B cell (primary cell): ENCODE measurements around the gene BEAN1. TPM values are rescaled to one million over a fixed set of nuclear protein-coding genes. Genes with fewer than 3 reads are reported as not detected.

Experiments used
- ATAC-seq: fragments of 200-7000 bp; cut with Tn5 transposase; one replicate; pipeline ENCODE4 v1.10.0; 2021; ENCODE audit warnings: low read depth, mild to moderate bottlenecking, moderate number of reproducible peaks, moderate library complexity
- CTCF ChIA-PET: fragments of 350-600 bp; sonication (Branson Sonifier 250); formaldehyde crosslinking; loops from one replicate; lab custom pipeline; 2021; ENCODE audit warnings: antibody characterized with exemption, inconsistent platforms; lab: Charles Lee
- POLR2A ChIA-PET: fragments of 350-600 bp; sonication (Branson Sonifier 250); formaldehyde crosslinking; loops from one replicate; lab custom pipeline; 2021; ENCODE audit warnings: antibody characterized with exemption; lab: Charles Lee
- DNase-seq: peaks from one replicate; pipeline ENCODE4 v3.0.0; 2013
- H2AFZ ChIP-seq: 2 replicates; pipeline ENCODE4 v1.6.1; 2012; ENCODE audit warnings: mild to moderate bottlenecking, low read depth, low read length; ENCODE audit not compliant: insufficient read depth, poor library complexity, severe bottlenecking
- H3K27ac ChIP-seq, 2 donors: 1 replicate in 1 of 2; 2 replicates in 1 of 2; pipeline ENCODE4 v1.5.1; 2012 to 2013; ENCODE audit warnings: low read length in 2 of 2, mild to moderate bottlenecking in 2 of 2, moderate library complexity in 1 of 2
- H3K27me3 ChIP-seq, 4 experiments: fragments of 200-600 bp in 1 of 4; sonication (generic) in 1 of 4; replicated peaks in 1 of 4; 1 replicate in 2 of 4; 2 replicates in 2 of 4; pipeline versions ENCODE4 v1.6.1 to v1.7.0; 2013 to 2016; ENCODE audit warnings: low read length in 3 of 4, mild to moderate bottlenecking in 2 of 4, mixed read lengths in 1 of 4, moderate library complexity in 1 of 4; ENCODE audit not compliant: insufficient read depth in 4 of 4, control insufficient read depth in 3 of 4; ENCODE audit errors: control extremely low read depth in 1 of 4
- H3K36me3 ChIP-seq, 2 experiments: replicated peaks in 1 of 2; 1 replicate in 1 of 2; 2 replicates in 1 of 2; pipeline versions ENCODE4 v1.6.1 to v1.7.1; 2013; ENCODE audit warnings: low read length in 1 of 2; ENCODE audit not compliant: insufficient read depth in 2 of 2, control insufficient read depth in 1 of 2; ENCODE audit errors: control extremely low read depth in 1 of 2, extremely low read depth in 1 of 2
- H3K4me1 ChIP-seq, 2 donors: fragments of 200-600 bp in 1 of 2; sonication (generic) in 1 of 2; 1 replicate in 1 of 2; 2 replicates in 1 of 2; pipeline versions ENCODE4 v1.5.1 to v1.6.1; 2013 to 2017; ENCODE audit warnings: low read length in 2 of 2; ENCODE audit not compliant: control insufficient read depth in 2 of 2, insufficient read depth in 2 of 2
- H3K4me2 ChIP-seq: replicated peaks from 2 replicates; pipeline ENCODE3; 2012; ENCODE audit warnings: mild to moderate bottlenecking, low read depth, low read length; ENCODE audit not compliant: poor library complexity, severe bottlenecking
- H3K4me3 ChIP-seq, 5 experiments: fragments of 200-600 bp in 1 of 5; sonication (generic) in 1 of 5; 1 replicate in 3 of 5; 2 replicates in 2 of 5; pipeline versions ENCODE4 v1.5.1 to v1.7.0; 2011 to 2016; ENCODE audit warnings: low read length in 4 of 5, mild to moderate bottlenecking in 4 of 5, low read depth in 2 of 5, control low read depth in 1 of 5, moderate library complexity in 1 of 5; ENCODE audit not compliant: insufficient read depth in 1 of 5; ENCODE audit errors: control extremely low read depth in 1 of 5, extremely low read depth in 1 of 5
- H3K79me2 ChIP-seq: fragments of 200-600 bp; sonication (generic); one replicate; pipeline ENCODE4 v1.6.0; 2016; ENCODE audit warnings: low read length; ENCODE audit not compliant: control insufficient read depth, insufficient read depth
- H3K9ac ChIP-seq: fragments of 200-600 bp; sonication (generic); 2 replicates; pipeline ENCODE4 v1.6.1; 2017; ENCODE audit warnings: mild to moderate bottlenecking, low read length, moderate library complexity
- H3K9me3 ChIP-seq, 3 donors: one replicate each; pipeline versions ENCODE4 v1.6.1 to v1.7.1; 2013; ENCODE audit warnings: low read length in 2 of 3; ENCODE audit not compliant: control insufficient read depth in 2 of 3, insufficient read depth in 1 of 3; ENCODE audit errors: control extremely low read depth in 1 of 3
- H4K20me1 ChIP-seq: 2 replicates; pipeline ENCODE4 v1.6.0; 2012; ENCODE audit warnings: mild to moderate bottlenecking, low read length; ENCODE audit not compliant: insufficient read depth, control insufficient read depth, poor library complexity, severe bottlenecking
- H3K27ac Mint-ChIP-seq: one replicate; pipeline ENCODE4 v1.8.0; 2021; ENCODE audit warnings: mixed read lengths
- H3K27me3 Mint-ChIP-seq: one replicate; pipeline ENCODE4 v1.8.0; 2021; ENCODE audit warnings: mixed read lengths
- H3K4me1 Mint-ChIP-seq: one replicate; pipeline ENCODE4 v1.8.0; 2021; ENCODE audit warnings: mixed read lengths
- H3K4me3 Mint-ChIP-seq: one replicate; pipeline ENCODE4 v1.8.0; 2021; ENCODE audit warnings: mixed read lengths
- H3K9me3 Mint-ChIP-seq: one replicate; pipeline ENCODE4 v1.8.0; 2022; ENCODE audit warnings: mixed read lengths; ENCODE audit not compliant: insufficient read depth
- CTCF ChIP-seq: fragments of 200-600 bp; IDR thresholded peaks from one replicate; pipeline ENCODE4 v1.8.0; 2022; ENCODE audit warnings: antibody characterized with exemption, mild to moderate bottlenecking
- EZH2 ChIP-seq: IDR thresholded peaks from 2 replicates; pipeline ENCODE4 v1.6.1; 2012; ENCODE audit warnings: borderline replicate concordance, low read depth, mild to moderate bottlenecking, moderate library complexity, low read length; ENCODE audit not compliant: insufficient read depth, poor library complexity, severe bottlenecking
- WGBS: methylation state at CpG from one replicate; pipeline ENCODE4 v1.1.5; 2013; ENCODE audit warnings: missing lambda C conversion rate; ENCODE audit not compliant: insufficient coverage; 5-methylcytosine and 5-hydroxymethylcytosine counted together
- intact Hi-C: fragments of 100-400 bp; cut with micrococcal nuclease; formaldehyde crosslinking; loops from one replicate; pipeline ENCODE4 v1.10.0; 2022
- polyA minus RNA-seq: library from RNA; depleted of rRNA, polyadenylated mRNA; stranded (reverse); fragments of >200 nt; gene quantifications from 2 replicates; pipeline ENCODE4 v1.2.3, GENCODE V29; 2012
- polyA plus RNA-seq: library from polyadenylated mRNA; depleted of rRNA; stranded (reverse); fragments of >200 nt; gene quantifications from 2 replicates; pipeline ENCODE4 v1.2.3, GENCODE V29; 2012
- total RNA-seq, 2 donors: library from RNA; stranded (reverse); fragments of 120-200 nt in 1 of 2; gene quantifications; 1 replicate in 1 of 2; 2 replicates in 1 of 2; pipeline versions ENCODE4 v1.2.3 to v1.2.4, GENCODE V29; 2013 to 2022

BEAN1 gene, protein sequence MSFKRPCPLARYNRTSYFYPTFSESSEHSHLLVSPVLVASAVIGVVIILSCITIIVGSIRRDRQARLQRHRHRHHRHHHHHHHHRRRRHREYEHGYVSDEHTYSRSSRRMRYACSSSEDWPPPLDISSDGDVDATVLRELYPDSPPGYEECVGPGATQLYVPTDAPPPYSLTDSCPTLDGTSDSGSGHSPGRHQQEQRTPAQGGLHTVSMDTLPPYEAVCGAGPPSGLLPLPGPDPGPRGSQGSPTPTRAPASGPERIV
- not detected in 2 replicates for total RNA-seq
- not detected for total RNA-seq (2013)
- polyA plus RNA-seq, result not detected in 2 replicates
- polyA minus RNA-seq, result not detected in 2 replicates

- no peak within 1 kb of the TSS for H3K27ac ChIP-seq
- 2% methylated on average over 118 of the region's 118 CpGs for WGBS
- intact Hi-C loops, result no loop called here
- H4K20me1 ChIP-seq, result no peaks in the 10 kb centered on the region
- peaks cover 0 to 9% (median 0%) of the 10 kb centered on the region in 3 donors for H3K9me3 ChIP-seq
- DNase-seq (peak; percentile 18), ATAC-seq (no peak)
- Mint-ChIP-seq H3K27me3 (peaks cover 74% of the 10 kb centered on the region), H3K4me3 (peak within 1 kb of the TSS; percentile 59), H3K27ac (no peak within 1 kb of the TSS), H3K9me3 (no peaks in the 10 kb centered on the region), H3K4me1 (peaks cover 8% of the 10 kb centered on the region)
- H3K79me2 ChIP-seq, result no peaks in the 10 kb centered on the region
- no peak within 1 kb of the TSS for H3K9ac ChIP-seq
- no peaks in the 10 kb centered on the region for H3K36me3 ChIP-seq
- ChIA-PET POLR2A (no interaction called here), CTCF (interaction anchor here (1.1 kb wide), 1 partner anchor 224 kb away, joined by 3 read pairs; no protein-coding TSS in a partner anchor)
- peaks cover 0 to 54% (median 32%) of the 10 kb centered on the region in 4 experiments for H3K27me3 ChIP-seq
- H2AFZ ChIP-seq, result peak within 1 kb of the TSS; percentile 28
- peak within 1 kb of the TSS; percentile 66 for H3K4me2 ChIP-seq
- peak; percentile 76 for TF ChIP-seq EZH2
- no peak for TF ChIP-seq CTCF
- H3K4me3 ChIP-seq, result peak within 1 kb of the TSS in 1 of 5 experiments; percentile 29
- H3K4me1 ChIP-seq, result peaks cover 15 to 18% of the 10 kb centered on the region in 2 donors
Measured at GRCh38 chr16:66427036-66427860, at the start of gene BEAN1. Gene BEAN1, plus strand, starts transcription at chr16:66427295. Its CDS starts 10,382 bp downstream, at chr16:66437677.
